ENCODE measurements around the gene MAPRE2. TPM values are rescaled to one million over a fixed set of nuclear protein-coding genes. Genes with fewer than 3 reads are reported as not detected.

MAPRE2 gene
- polyA plus RNA-seq, 3 donors = 25.4 to 33.6 (median 28.2) TPM

- DNase-seq (ENCODE audit: extremely low read depth in 1 of 11, low read depth in 9 of 11, low spot score in 4 of 11) = no peak
Observed at GRCh38 chr18:35186291-35187034, 145.2 kb downstream of the MAPRE2 start.

- DNase-seq (ENCODE audit: extremely low read depth in 1 of 11, low read depth in 9 of 11, low spot score in 4 of 11) = no peak
Observed at GRCh38 chr18:35189510-35189909, 148.3 kb downstream of the MAPRE2 start.

GRCh38 chr18:35190948-35191697, 149.9 kb downstream of the MAPRE2 start:
- DNase-seq (ENCODE audit: extremely low read depth in 1 of 11, low read depth in 9 of 11, low spot score in 4 of 11) = no peak

DNA sequence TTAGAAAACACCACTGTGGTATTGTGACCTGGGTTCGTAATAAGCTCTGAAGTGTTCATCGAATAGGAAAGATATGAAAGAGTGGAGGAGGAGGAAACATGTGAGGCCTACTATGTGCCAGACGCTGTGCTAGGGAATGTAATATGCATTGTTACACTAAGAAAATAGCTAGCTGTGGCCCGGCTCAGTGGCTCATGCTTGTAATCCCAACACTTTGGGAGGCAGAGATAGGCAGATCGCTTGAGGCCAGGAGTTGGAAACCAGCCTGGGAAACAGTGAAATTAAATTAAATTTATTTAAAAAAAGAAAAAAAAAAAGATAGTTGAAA, 150.4 kb downstream of the MAPRE2 start:
- no peak for DNase-seq (ENCODE audit: extremely low read depth in 1 of 11, low read depth in 9 of 11, low spot score in 4 of 11)

DNA sequence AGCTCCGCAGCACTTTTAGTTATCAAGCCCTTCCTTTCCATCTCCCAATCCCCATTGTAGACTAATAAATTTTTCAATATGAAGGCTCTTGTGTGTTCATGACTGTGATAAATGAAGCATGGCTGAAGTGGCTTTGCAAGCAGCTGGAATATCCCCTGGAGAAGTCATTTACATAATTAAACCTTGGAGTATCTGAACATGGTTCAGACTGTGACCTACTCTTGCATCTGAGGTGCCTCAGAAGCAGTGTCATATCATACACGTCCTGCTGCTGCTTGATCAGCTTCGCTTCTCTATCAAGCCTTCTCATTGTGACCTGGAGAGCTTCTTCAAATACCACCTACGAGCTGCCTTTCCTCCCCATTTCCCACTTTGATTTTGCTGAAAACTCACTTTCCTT, 151.2 kb downstream of the MAPRE2 start:
- no peak for DNase-seq (ENCODE audit: extremely low read depth in 1 of 11, low read depth in 9 of 11, low spot score in 4 of 11)

Other genes starting within 250 kb of the MAPRE2 start
- gene ZNF397, start 199.6 kb downstream of the MAPRE2 start, polyA plus RNA-seq (ENCODE audit: insufficient read length in 3 of 3) = 10 to 100 TPM; 48.0 to 77.9 (median 56.6) TPM
- gene ZSCAN30, start 248.8 kb downstream of the MAPRE2 start, polyA plus RNA-seq (ENCODE audit: insufficient read length in 3 of 3) = 10 to 100 TPM; 36.3 to 56.6 (median 48.7) TPM

Measured in renal cortex interstitium (tissue), 11 donors.